HEK293 (cell line): ENCODE results near the gene SMIM8.

ENCODE experiments used
- CTCF ChIA-PET: fragments of 350-600 bp; formaldehyde crosslinking; extraction: SDS; loops from one replicate; lab custom pipeline; 2021; ENCODE audit warnings: antibody characterized with exemption; lab: Yijun Ruan, JAX
- POLR2A ChIA-PET: fragments of 300-600 bp; formaldehyde crosslinking; extraction: SDS; loops from one replicate; lab custom pipeline; 2020; ENCODE audit warnings: antibody characterized with exemption, inconsistent platforms; lab: Yijun Ruan, JAX
- H3K27ac ChIP-seq: fragments of 200-500 bp; sonication (Bioruptor generic); 2 replicates; pipeline ENCODE4 v1.5.1; 2014; ENCODE audit warnings: low read depth, low read length, control low read depth, inconsistent platforms; ENCODE audit errors: extremely low read depth
- H3K36me3 ChIP-seq, 2 experiments: fragments of 200-500 bp in 1 of 2; sonication (Bioruptor generic) in 1 of 2; 1 replicate in 1 of 2; 2 replicates in 1 of 2; pipeline ENCODE4 v1.5.1; 2014 to 2017; ENCODE audit warnings: inconsistent platforms in 2 of 2, low read length in 2 of 2; ENCODE audit not compliant: control insufficient read depth in 2 of 2, insufficient read depth in 1 of 2
- H3K4me1 ChIP-seq: fragments of 200-500 bp; sonication (Bioruptor generic); 2 replicates; pipeline ENCODE4 v1.5.1; 2014; ENCODE audit warnings: mild to moderate bottlenecking, low read length, inconsistent platforms; ENCODE audit not compliant: control insufficient read depth, insufficient read depth
- H3K4me3 ChIP-seq: 2 replicates; pipeline ENCODE4 v1.5.1; 2011; ENCODE audit warnings: low read depth, mild to moderate bottlenecking, control low read depth, low read length, moderate library complexity
- H3K9me3 ChIP-seq: fragments of 200-500 bp; sonication (Bioruptor generic); 2 replicates; pipeline ENCODE4 v1.5.1; 2014; ENCODE audit warnings: low read depth, low read length, inconsistent platforms; ENCODE audit not compliant: control insufficient read depth, insufficient read depth
- BCL11A ChIP-seq: fragments of 450-650 bp; formaldehyde crosslinking; IDR thresholded peaks from 2 replicates; pipeline ENCODE4 v1.5.1; 2016; ENCODE audit warnings: low read depth, missing biosample characterization, missing genetic modification characterization
- EGR2 ChIP-seq: fragments of 450-650 bp; formaldehyde crosslinking; IDR thresholded peaks from 2 replicates; pipeline ENCODE4 v1.5.1; 2016; ENCODE audit warnings: low read depth, missing biosample characterization, missing genetic modification characterization
- OSR2 ChIP-seq: fragments of 450-650 bp; formaldehyde crosslinking; IDR thresholded peaks from 2 replicates; pipeline ENCODE4 v1.5.1; 2016; ENCODE audit warnings: missing biosample characterization, missing genetic modification characterization
- PRDM1 ChIP-seq: fragments of 450-650 bp; formaldehyde crosslinking; IDR thresholded peaks from 2 replicates; pipeline ENCODE4; 2016; ENCODE audit warnings: missing biosample characterization, missing genetic modification characterization
- ZBTB1 ChIP-seq: fragments of 450-650 bp; formaldehyde crosslinking; IDR thresholded peaks from 2 replicates; pipeline ENCODE4 v1.5.1; 2016; ENCODE audit warnings: missing biosample characterization, missing genetic modification characterization
- ZBTB20 ChIP-seq: fragments of 450-650 bp; formaldehyde crosslinking; IDR thresholded peaks from 2 replicates; pipeline ENCODE4 v1.5.1; 2016; ENCODE audit warnings: missing biosample characterization, missing genetic modification characterization
- ZFHX2 ChIP-seq: fragments of 450-650 bp; formaldehyde crosslinking; conservative IDR thresholded peaks from 2 replicates; pipeline ENCODE4 v1.5.1; 2016; ENCODE audit warnings: missing biosample characterization, missing genetic modification characterization
- ZNF341 ChIP-seq: fragments of 450-650 bp; formaldehyde crosslinking; IDR thresholded peaks from 2 replicates; pipeline ENCODE4; 2016; ENCODE audit warnings: low read depth, missing biosample characterization, missing genetic modification characterization
- ZNF350 ChIP-seq: fragments of 450-650 bp; formaldehyde crosslinking; IDR thresholded peaks from 2 replicates; pipeline ENCODE4 v1.5.0; 2017; ENCODE audit warnings: missing biosample characterization, mild to moderate bottlenecking, missing genetic modification characterization
- ZNF449 ChIP-seq: fragments of 450-650 bp; formaldehyde crosslinking; IDR thresholded peaks from 2 replicates; pipeline ENCODE4 v1.5.1; 2017; ENCODE audit warnings: missing biosample characterization, mild to moderate bottlenecking, missing genetic modification characterization, moderate library complexity
- ZNF530 ChIP-seq: fragments of 450-650 bp; formaldehyde crosslinking; IDR thresholded peaks from 2 replicates; pipeline ENCODE4 v1.5.1; 2016; ENCODE audit warnings: low read depth, missing biosample characterization, missing genetic modification characterization
- ZNF600 ChIP-seq: fragments of 450-650 bp; formaldehyde crosslinking; IDR thresholded peaks from 2 replicates; pipeline ENCODE4 v1.5.1; 2016; ENCODE audit warnings: missing biosample characterization, missing genetic modification characterization
- TF ChIP-seq, protein P1 (sequence below): fragments of 450-650 bp; formaldehyde crosslinking; IDR thresholded peaks from 2 replicates; pipeline ENCODE4 v1.5.1; 2016; ENCODE audit warnings: missing biosample characterization, missing genetic modification characterization

The SMIM8 gene

DNA sequence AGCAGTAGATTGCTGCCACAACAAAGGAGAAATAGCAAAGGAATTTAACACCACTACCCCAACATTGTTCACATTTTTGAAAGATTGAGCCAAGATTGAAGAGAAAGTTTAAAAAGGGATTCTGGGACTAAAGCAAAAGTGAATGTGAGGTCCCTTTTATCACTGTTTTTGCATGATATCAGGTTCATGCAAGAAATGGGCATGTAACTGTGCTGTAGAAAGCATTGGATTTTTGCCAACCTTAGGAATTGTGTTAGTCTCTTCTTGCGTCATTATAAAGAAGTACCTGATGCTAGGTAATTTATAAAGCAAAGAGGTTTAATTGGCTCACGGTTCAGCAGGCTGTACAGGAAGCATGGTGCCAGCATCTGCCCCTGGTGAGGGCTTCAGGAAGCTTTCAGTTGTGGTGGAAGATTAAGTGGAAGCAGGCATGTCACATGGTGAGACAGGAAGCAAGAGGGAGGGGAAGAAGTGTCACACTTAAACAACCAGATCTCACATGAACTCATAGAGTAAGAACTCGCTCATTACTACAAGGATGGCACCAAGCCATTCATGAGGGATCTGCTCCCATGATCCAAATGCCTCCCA, 11.3 kb downstream of the SMIM8 start:
- H3K4me1 ChIP-seq = peaks cover 3% of the 10 kb centered on the region; the same call in 1 of the 2 replicates
- CTCF ChIA-PET = no interaction called here
- no peaks in the 10 kb centered on the region for H3K36me3 ChIP-seq
- TF ChIP-seq ZNF600 (tag by site-specific recombination) (0 out of 2 replicates have a peak, but pooled peaks have one; percentile 53), ZBTB1 (tag by site-specific recombination) (no peak), ZNF449 (tag by site-specific recombination) (peak; percentile 75), PRDM1 (tag by site-specific recombination) (peak; percentile 59), OSR2 (tag by site-specific recombination) (0 out of 2 replicates have a peak, but pooled peaks have one; percentile 12), ZBTB20 (no peak)
- TF ChIP-seq, protein P1, sequence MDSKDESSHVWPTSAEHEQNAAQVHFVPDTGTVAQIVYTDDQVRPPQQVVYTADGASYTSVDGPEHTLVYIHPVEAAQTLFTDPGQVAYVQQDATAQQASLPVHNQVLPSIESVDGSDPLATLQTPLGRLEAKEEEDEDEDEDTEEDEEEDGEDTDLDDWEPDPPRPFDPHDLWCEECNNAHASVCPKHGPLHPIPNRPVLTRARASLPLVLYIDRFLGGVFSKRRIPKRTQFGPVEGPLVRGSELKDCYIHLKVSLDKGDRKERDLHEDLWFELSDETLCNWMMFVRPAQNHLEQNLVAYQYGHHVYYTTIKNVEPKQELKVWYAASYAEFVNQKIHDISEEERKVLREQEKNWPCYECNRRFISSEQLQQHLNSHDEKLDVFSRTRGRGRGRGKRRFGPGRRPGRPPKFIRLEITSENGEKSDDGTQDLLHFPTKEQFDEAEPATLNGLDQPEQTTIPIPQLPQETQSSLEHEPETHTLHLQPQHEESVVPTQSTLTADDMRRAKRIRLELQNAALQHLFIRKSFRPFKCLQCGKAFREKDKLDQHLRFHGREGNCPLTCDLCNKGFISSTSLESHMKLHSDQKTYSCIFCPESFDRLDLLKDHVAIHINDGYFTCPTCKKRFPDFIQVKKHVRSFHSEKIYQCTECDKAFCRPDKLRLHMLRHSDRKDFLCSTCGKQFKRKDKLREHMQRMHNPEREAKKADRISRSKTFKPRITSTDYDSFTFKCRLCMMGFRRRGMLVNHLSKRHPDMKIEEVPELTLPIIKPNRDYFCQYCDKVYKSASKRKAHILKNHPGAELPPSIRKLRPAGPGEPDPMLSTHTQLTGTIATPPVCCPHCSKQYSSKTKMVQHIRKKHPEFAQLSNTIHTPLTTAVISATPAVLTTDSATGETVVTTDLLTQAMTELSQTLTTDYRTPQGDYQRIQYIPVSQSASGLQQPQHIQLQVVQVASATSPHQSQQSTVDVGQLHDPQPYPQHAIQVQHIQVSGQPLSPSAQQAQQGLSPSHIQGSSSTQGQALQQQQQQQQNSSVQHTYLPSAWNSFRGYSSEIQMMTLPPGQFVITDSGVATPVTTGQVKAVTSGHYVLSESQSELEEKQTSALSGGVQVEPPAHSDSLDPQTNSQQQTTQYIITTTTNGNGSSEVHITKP = no peak
- TF ChIP-seq, all 188 proteins: peak for 4
- POLR2A ChIA-PET = no interaction called here
- H3K4me3 ChIP-seq = no peak overlapping the region
- no peaks in the 10 kb centered on the region for H3K9me3 ChIP-seq
- H3K27ac ChIP-seq = no peak overlapping the region

DNA sequence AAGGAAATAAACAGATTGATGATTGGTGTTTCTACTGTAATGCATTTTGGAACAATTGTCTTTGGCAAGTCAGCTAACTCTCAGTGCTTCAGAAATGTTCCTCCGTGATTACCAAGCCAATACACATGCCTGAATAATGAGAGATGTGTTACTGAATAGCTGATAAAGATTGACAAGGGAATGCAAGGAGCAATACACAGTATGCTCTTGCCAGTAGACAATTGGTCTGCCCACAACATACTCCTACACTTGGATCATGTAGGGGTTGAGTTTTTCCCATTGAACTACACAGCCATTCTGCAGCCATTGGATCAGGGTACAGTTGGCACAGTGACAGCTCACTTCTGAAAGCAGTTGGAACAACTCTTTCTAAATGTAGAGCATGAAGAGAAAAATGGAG, 12.3 kb downstream of the SMIM8 start:
- TF ChIP-seq ZNF341 (tag by site-specific recombination) (no peak), ZFHX2 (tag by site-specific recombination) (peak; percentile 65), EGR2 (tag by site-specific recombination) (peak; percentile 73)
- CTCF ChIA-PET = no interaction called here
- POLR2A ChIA-PET = no interaction called here
- Histone ChIP-seq H3K27ac (no peak overlapping the region), H3K4me1 (peaks cover 3% of the 10 kb centered on the region; the same call in 1 of the 2 replicates), H3K4me3 (no peak overlapping the region), H3K9me3 (no peaks in the 10 kb centered on the region), H3K36me3 (no peaks in the 10 kb centered on the region)

- Histone ChIP-seq H3K9me3 (no peaks in the 10 kb centered on the region), H3K4me1 (peaks cover 5% of the 10 kb centered on the region; the same call in 1 of the 2 replicates), H3K4me3 (no peak overlapping the region), H3K36me3 (no peaks in the 10 kb centered on the region), H3K27ac (no peak overlapping the region)
- TF ChIP-seq EGR2 (tag by site-specific recombination) (peak; percentile 96), PRDM1 (tag by site-specific recombination) (peak; percentile 37; the same call in 1 of the 2 replicates), ZNF350 (tag by site-specific recombination) (no peak), BCL11A (no peak), ZNF530 (tag by site-specific recombination) (no peak), ZNF600 (tag by site-specific recombination) (peak; percentile 56), ZFHX2 (tag by site-specific recombination) (peak; percentile 43)
- ChIA-PET POLR2A (no interaction called here), CTCF (interaction anchor here (1.1 to 1.6 kb wide), 2 partner anchors 15 to 258 kb away, joined by 3 to 11 read pairs; no protein-coding TSS in a partner anchor)
Observed at GRCh38 chr6:87336367-87336766, 14.0 kb downstream of the SMIM8 start.
